Esophagus squamous epithelium (tissue), 5 donors: ENCODE results near the gene CMTM2. TPM values are rescaled to one million over a fixed set of nuclear protein-coding genes. Genes with fewer than 3 reads are reported as not detected.

ENCODE experiments used
- DNase-seq: peaks from one replicate; lab custom pipeline; 2025; lab: John Stamatoyannopoulos, UW
- H3K27ac ChIP-seq, 4 donors: fragments of 200-600 bp; sonication (generic); one replicate each; pipeline ENCODE4 v1.5.1; 2016 to 2019; ENCODE audit warnings: mild to moderate bottlenecking in 1 of 4
- H3K27me3 ChIP-seq, 4 donors: fragments of 200-600 bp; sonication (generic); 1 replicate in 3 of 4; 2 replicates in 1 of 4; pipeline versions ENCODE4 v1.5.1 to v1.6.0; 2017 to 2021; ENCODE audit warnings: antibody characterized with exemption in 1 of 4
- H3K36me3 ChIP-seq, 3 donors: fragments of 200-600 bp; sonication (generic); one replicate each; pipeline ENCODE4 v1.5.1; 2016 to 2019
- H3K4me1 ChIP-seq, 3 donors: fragments of 200-600 bp; sonication (generic); one replicate each; pipeline ENCODE4 v1.5.1; 2017 to 2019
- H3K4me3 ChIP-seq, 4 donors: fragments of 200-600 bp; sonication (generic); 1 replicate in 3 of 4; 2 replicates in 1 of 4; pipeline ENCODE4 v1.5.1; 2016 to 2019; ENCODE audit warnings: mild to moderate bottlenecking in 2 of 4, moderate library complexity in 1 of 4
- H3K9me3 ChIP-seq, 3 donors: fragments of 200-600 bp; sonication (generic); one replicate each; pipeline ENCODE4 v1.5.1; 2016 to 2019
- CTCF ChIP-seq, 6 experiments: fragments of 450-650 bp in 4 of 6; fragments of 200-600 bp in 2 of 6; sonication (generic) in 2 of 6; IDR thresholded peaks; one replicate each; pipeline ENCODE4 v1.5.1; 2016 to 2019; ENCODE audit warnings: antibody characterized with exemption in 6 of 6, mild to moderate bottlenecking in 4 of 6, moderate library complexity in 4 of 6
- POLR2A ChIP-seq, 4 donors: fragments of 450-650 bp; IDR thresholded peaks; one replicate each; pipeline ENCODE4 v1.6.1; 2017; ENCODE audit warnings: antibody characterized with exemption in 4 of 4, mild to moderate bottlenecking in 4 of 4, moderate library complexity in 3 of 4
- WGBS, 2 donors: methylation state at CpG; one replicate each; pipeline ENCODE4 v1.1.5; 2018; 5-methylcytosine and 5-hydroxymethylcytosine counted together
- intact Hi-C: fragments of 100-400 bp; cut with DNase I; formaldehyde crosslinking; loops from one replicate; pipeline ENCODE4 v1.15.0; 2022
- total RNA-seq, 4 donors: library from RNA; depleted of rRNA; stranded (reverse); fragments of >200 nt; gene quantifications; one replicate each; pipeline ENCODE4 v1.1.0, GENCODE V29; 2016
- donor health status: DM: yes; HTN: yes; CAD: no.

The CMTM2 gene
- total RNA-seq, 4 donors from 2014 or later = not detected

DNA sequence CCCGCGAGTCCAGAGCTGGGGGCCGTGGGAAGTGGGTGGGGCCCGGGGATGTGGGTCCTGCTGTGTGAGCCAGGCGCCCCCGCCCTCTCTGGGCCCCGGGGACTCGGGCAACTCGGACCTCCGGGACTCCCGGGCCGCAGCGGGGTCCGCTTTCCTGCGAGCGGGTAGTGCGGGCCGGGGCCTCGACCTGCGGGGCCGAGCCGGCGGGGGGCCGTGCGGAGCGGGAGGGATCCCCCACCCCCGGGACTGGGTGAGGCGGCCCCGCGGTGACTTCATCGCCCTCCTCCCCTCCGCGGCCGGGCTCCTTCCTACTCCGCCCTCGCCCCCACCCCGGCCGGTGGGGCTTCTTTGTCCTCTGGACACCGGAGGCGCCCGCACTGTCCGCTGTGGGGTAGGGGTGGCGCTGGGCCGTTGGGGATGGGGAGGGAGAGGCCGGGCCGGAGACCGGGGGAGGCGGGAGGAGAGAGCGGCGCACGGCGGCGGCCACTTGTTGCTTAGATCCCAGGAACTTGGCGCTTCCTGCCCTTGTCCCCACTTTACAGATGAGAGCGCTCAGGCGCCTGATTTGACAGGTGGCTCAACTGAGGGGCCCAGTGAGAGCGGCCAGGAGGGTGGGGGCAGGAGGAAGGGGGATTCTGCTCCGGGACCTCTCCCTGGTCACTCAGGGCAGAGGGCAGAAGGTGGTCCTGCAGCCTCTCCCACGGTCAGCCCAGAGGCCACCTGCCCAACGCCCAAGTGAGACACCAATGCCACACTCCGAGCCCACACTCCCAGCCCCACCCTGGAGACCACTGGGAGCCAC lies 26.1 kb downstream of the CMTM2 start:
- 20% methylated on average over 1 of the region's 61 CpGs; no CpG with 5 or more reads in 1 of the 2 donors for WGBS, 2 donors
- Histone ChIP-seq H3K4me1 (peaks cover 21 to 56% (median 33%) of the 10 kb centered on the region in 3 donors), H3K27ac (peak overlapping the region; percentile 76 to 91 (median 84)), H3K27me3 (peaks cover 0 to 10% (median 0%) of the 10 kb centered on the region in 4 donors), H3K36me3 (peaks cover 7 to 17% (median 11%) of the 10 kb centered on the region in 3 donors), H3K4me3 (peak overlapping the region; percentile 51 to 87 (median 66)), H3K9me3 (no peaks in the 10 kb centered on the region)
- TF ChIP-seq CTCF (IDR thresholded peaks at IDR 0.05) = peak in 1 of 6 experiments; percentile 16
- no peak for TF ChIP-seq POLR2A (IDR thresholded peaks at IDR 0.05)
- intact Hi-C loops = loop anchor here (10.0 kb wide), 2 partner anchors 131 to 259 kb away; no protein-coding TSS in a partner anchor
- no peak for DNase-seq

- Histone ChIP-seq H3K9me3 (no peaks in the 10 kb centered on the region), H3K4me3 (peak overlapping the region in 3 of 4 donors; percentile 53 to 87 (median 79)), H3K4me1 (peaks cover 21 to 56% (median 33%) of the 10 kb centered on the region in 3 donors), H3K27me3 (peaks cover 0 to 10% (median 0%) of the 10 kb centered on the region in 4 donors), H3K27ac (peak overlapping the region; percentile 76 to 91 (median 84)), H3K36me3 (peaks cover 8 to 25% (median 12%) of the 10 kb centered on the region in 3 donors)
- TF ChIP-seq POLR2A (IDR thresholded peaks at IDR 0.05) (no peak), CTCF (IDR thresholded peaks at IDR 0.05) (no peak)
- intact Hi-C loops = loop anchor here (10.0 kb wide), 2 partner anchors 131 to 259 kb away; no protein-coding TSS in a partner anchor
- DNase-seq = no peak
- WGBS, 2 donors = 34 to 45% methylated on average over 5 to 8 of the region's 10 CpGs
These were observed 26.9 kb downstream of the CMTM2 start for GRCh38 chr16:66605979-66606751.

DNA sequence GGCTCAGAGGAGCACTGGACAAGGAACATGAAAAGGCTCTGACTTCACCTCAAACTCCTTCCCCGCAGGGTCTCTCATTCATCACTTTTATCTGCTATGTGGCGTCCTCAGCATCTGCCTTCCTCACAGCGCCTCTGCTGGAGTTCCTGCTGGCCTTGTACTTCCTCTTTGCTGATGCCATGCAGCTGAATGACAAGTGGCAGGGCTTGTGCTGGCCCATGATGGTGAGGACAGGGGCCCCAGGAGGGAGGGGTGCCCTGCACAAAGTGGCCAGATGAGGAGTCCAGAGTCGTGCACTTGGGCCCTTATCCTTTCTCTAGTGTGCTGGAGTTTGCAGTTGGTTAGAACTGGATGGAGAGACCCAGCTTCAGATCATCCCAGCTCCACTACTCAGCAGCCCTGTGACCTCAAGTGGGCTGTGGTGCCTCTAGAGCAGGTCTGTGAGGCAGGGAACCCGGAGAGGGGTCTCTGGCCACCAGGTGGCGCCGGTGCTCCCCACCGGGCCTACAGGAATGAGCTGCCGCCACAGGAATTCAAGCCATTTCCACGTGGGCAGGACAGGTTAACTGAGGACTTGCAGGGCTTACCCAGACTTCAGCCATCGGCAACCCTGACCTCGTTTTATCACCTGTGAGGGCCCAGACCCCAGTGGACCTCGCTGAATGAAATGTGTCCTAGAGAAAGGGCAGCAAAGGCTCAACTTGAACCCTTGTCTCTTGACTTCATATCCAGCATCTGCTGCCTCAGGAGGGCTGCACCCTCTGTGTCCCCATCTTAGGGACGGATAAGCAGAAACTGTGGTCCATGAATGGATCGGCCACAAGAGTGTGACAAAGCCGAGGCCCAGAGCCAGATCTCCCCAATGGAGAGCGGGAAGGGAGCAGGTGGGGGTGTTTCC lies 29.2 kb downstream of the CMTM2 start:
- WGBS, 2 donors = 50 to 52% methylated on average over 6 to 10 of the region's 17 CpGs
- peak; percentile 74 to 94 (median 86) for TF ChIP-seq CTCF (IDR thresholded peaks at IDR 0.05)
- TF ChIP-seq POLR2A (IDR thresholded peaks at IDR 0.05) = no peak
- peaks cover 14 to 48% (median 26%) of the 10 kb centered on the region in 3 donors for H3K36me3 ChIP-seq

DNA sequence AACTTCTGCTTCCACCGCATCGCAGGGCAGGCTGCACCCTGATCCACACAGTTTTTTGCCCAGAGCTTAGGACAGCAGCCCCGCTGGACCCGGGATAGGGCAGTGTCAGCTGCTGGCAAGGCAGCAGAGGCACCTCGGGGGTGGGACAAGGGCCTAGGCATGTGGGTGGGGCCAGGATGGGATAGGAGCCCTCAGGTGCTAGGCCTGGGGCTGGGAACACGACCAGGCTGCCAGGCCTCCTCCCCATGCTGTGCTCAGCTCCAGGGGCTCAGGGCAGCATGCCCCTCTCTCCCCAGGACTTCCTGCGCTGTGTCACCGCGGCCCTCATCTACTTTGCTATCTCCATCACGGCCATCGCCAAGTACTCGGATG lies 29.9 kb downstream of the CMTM2 start:
- intact Hi-C loops = loop anchor here (10.0 kb wide), 2 partner anchors 134 to 256 kb away; no protein-coding TSS in a partner anchor
- Histone ChIP-seq H3K27me3 (peaks cover 0 to 10% (median 0%) of the 10 kb centered on the region in 4 donors), H3K9me3 (no peaks in the 10 kb centered on the region), H3K27ac (peak overlapping the region in 3 of 4 donors; percentile 5 to 41 (median 14)), H3K4me1 (peaks cover 14 to 45% (median 24%) of the 10 kb centered on the region in 3 donors), H3K36me3 (peaks cover 14 to 54% (median 26%) of the 10 kb centered on the region in 3 donors), H3K4me3 (no peak overlapping the region)
- TF ChIP-seq CTCF (IDR thresholded peaks at IDR 0.05) (no peak), POLR2A (IDR thresholded peaks at IDR 0.05) (no peak)
- no peak for DNase-seq
- 67 to 80% methylated on average over 1 to 4 of the region's 12 CpGs for WGBS, 2 donors

More for the DNA sequence above, 29.2 kb downstream of the CMTM2 start:
- DNase-seq = no peak
- Histone ChIP-seq H3K4me3 (no peak overlapping the region), H3K4me1 (peaks cover 19 to 51% (median 29%) of the 10 kb centered on the region in 3 donors), H3K9me3 (no peaks in the 10 kb centered on the region), H3K27ac (peak overlapping the region in 3 of 4 donors; percentile 5 to 41 (median 14)), H3K27me3 (peaks cover 0 to 10% (median 0%) of the 10 kb centered on the region in 4 donors)
- intact Hi-C loops = loop anchor here (10.0 kb wide), 2 partner anchors 134 to 256 kb away; no protein-coding TSS in a partner anchor
